Measurements from ENCODE around the gene NFIB.

DNA sequence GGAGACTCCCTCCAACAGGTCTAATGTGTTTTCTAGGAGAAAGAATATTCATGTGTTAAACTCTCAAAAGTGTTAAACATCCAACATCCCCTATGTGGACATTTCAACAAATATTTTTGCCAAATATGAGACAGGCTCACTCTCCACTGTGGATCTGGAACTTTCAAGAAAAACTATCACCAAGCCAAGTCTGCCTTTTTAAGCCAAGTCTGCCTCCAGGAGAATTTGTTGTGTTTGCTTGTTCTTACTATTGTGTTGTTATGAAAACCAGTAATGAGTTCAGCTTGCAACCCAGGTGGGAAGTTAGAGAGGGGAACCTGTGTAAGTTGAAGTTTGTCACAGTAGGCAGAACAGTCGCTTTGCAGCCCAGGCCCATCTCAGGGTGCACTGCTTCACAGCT lies 228.1 kb downstream of the NFIB start:
- TF ChIP-seq ZNF367 (CRISPR knock-in tag; IDR thresholded peaks at IDR 0.05; ENCODE audit: borderline replicate concordance) (no peak), HNRNPL (IDR thresholded peaks at IDR 0.05; ENCODE audit: low read depth, low read length) (no peak), TBL1XR1 (IDR thresholded peaks at IDR 0.05; ENCODE audit: borderline replicate concordance, low read length, partially characterized antibody) (no peak), PHF8 (CRISPR knock-in tag; IDR thresholded peaks at IDR 0.05) (no peak), ZSCAN20 (CRISPR knock-in tag; IDR thresholded peaks at IDR 0.05; ENCODE audit: borderline replicate concordance) (no peak), ZNF562 (CRISPR knock-in tag; IDR thresholded peaks at IDR 0.05; ENCODE audit: borderline replicate concordance) (no peak), KLF11 (CRISPR knock-in tag; IDR thresholded peaks at IDR 0.05) (no peak), MAZ (IDR thresholded peaks at IDR 0.05; ENCODE audit: borderline replicate concordance, low read depth, low read length) (no peak), MAZ (CRISPR knock-in tag; IDR thresholded peaks at IDR 0.05; ENCODE audit: low read depth) (no peak), KDM1A (CRISPR knock-in tag; IDR thresholded peaks at IDR 0.05) (no peak)
- TF ChIP-seq, protein P1, sequence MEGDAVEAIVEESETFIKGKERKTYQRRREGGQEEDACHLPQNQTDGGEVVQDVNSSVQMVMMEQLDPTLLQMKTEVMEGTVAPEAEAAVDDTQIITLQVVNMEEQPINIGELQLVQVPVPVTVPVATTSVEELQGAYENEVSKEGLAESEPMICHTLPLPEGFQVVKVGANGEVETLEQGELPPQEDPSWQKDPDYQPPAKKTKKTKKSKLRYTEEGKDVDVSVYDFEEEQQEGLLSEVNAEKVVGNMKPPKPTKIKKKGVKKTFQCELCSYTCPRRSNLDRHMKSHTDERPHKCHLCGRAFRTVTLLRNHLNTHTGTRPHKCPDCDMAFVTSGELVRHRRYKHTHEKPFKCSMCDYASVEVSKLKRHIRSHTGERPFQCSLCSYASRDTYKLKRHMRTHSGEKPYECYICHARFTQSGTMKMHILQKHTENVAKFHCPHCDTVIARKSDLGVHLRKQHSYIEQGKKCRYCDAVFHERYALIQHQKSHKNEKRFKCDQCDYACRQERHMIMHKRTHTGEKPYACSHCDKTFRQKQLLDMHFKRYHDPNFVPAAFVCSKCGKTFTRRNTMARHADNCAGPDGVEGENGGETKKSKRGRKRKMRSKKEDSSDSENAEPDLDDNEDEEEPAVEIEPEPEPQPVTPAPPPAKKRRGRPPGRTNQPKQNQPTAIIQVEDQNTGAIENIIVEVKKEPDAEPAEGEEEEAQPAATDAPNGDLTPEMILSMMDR (CRISPR knock-in tag; IDR thresholded peaks at IDR 0.05) = no peak
- TF ChIP-seq, protein P2, sequence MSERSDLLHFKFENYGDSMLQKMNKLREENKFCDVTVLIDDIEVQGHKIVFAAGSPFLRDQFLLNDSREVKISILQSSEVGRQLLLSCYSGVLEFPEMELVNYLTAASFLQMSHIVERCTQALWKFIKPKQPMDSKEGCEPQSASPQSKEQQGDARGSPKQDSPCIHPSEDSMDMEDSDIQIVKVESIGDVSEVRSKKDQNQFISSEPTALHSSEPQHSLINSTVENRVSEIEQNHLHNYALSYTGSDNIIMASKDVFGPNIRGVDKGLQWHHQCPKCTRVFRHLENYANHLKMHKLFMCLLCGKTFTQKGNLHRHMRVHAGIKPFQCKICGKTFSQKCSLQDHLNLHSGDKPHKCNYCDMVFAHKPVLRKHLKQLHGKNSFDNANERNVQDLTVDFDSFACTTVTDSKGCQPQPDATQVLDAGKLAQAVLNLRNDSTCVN (CRISPR knock-in tag; IDR thresholded peaks at IDR 0.05; ENCODE audit: borderline replicate concordance) = no peak
- TF ChIP-seq, protein P3, sequence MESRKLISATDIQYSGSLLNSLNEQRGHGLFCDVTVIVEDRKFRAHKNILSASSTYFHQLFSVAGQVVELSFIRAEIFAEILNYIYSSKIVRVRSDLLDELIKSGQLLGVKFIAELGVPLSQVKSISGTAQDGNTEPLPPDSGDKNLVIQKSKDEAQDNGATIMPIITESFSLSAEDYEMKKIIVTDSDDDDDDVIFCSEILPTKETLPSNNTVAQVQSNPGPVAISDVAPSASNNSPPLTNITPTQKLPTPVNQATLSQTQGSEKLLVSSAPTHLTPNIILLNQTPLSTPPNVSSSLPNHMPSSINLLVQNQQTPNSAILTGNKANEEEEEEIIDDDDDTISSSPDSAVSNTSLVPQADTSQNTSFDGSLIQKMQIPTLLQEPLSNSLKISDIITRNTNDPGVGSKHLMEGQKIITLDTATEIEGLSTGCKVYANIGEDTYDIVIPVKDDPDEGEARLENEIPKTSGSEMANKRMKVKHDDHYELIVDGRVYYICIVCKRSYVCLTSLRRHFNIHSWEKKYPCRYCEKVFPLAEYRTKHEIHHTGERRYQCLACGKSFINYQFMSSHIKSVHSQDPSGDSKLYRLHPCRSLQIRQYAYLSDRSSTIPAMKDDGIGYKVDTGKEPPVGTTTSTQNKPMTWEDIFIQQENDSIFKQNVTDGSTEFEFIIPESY (CRISPR knock-in tag; IDR thresholded peaks at IDR 0.05) = no peak

All from HepG2 (cell line).